Common myeloid progenitor, CD34-positive (primary cell): ENCODE data around the gene PIEZO1.
A peak's percentile ranks its signal among the peaks of the same experiment; 100 is the strongest.

Source experiments
- CTCF ChIA-PET: fragments of 350-600 bp; sonication (Branson Sonifier 250); formaldehyde crosslinking; loops from one replicate; lab custom pipeline; 2021; ENCODE audit warnings: antibody characterized with exemption; lab: Charles Lee
- POLR2A ChIA-PET: fragments of 350-600 bp; sonication (Branson Sonifier 250); formaldehyde crosslinking; loops from one replicate; lab custom pipeline; 2021; ENCODE audit warnings: antibody characterized with exemption; lab: Charles Lee
- DNase-seq, 3 donors: peaks; one replicate each; pipeline versions ENCODE4 v3.0.0 to v3.0.0-alpha.2; 2013
- H3K27ac ChIP-seq, 2 experiments: 1 replicate in 1 of 2; 2 replicates in 1 of 2; pipeline ENCODE4 v1.7.0; 2013; ENCODE audit warnings: inconsistent platforms in 2 of 2, low read length in 2 of 2, mild to moderate bottlenecking in 2 of 2, low read depth in 1 of 2, moderate library complexity in 1 of 2; ENCODE audit not compliant: severe bottlenecking in 2 of 2, insufficient read depth in 1 of 2, poor library complexity in 1 of 2
- H3K27me3 ChIP-seq, 5 experiments: replicated peaks in 2 of 5; 1 replicate in 3 of 5; 2 replicates in 2 of 5; pipeline versions ENCODE4 v1.6.1 to v1.7.0; 2013; ENCODE audit warnings: low read length in 4 of 5, mild to moderate bottlenecking in 2 of 5, moderate library complexity in 2 of 5, inconsistent platforms in 1 of 5; ENCODE audit not compliant: insufficient read depth in 5 of 5, control insufficient read depth in 4 of 5
- H3K36me3 ChIP-seq, 4 experiments: 1 replicate in 2 of 4; 2 replicates in 2 of 4; pipeline versions ENCODE4 v1.6.1 to v1.7.0; 2013; ENCODE audit warnings: low read length in 3 of 4, control low read depth in 1 of 4, mild to moderate bottlenecking in 1 of 4; ENCODE audit not compliant: control insufficient read depth in 4 of 4, insufficient read depth in 4 of 4
- H3K4me1 ChIP-seq, 4 experiments: 1 replicate in 3 of 4; 2 replicates in 1 of 4; pipeline versions ENCODE4 v1.6.1 to v1.7.1; 2013; ENCODE audit warnings: low read length in 3 of 4, mild to moderate bottlenecking in 3 of 4, control low read depth in 1 of 4, inconsistent platforms in 1 of 4, moderate library complexity in 1 of 4; ENCODE audit not compliant: control insufficient read depth in 4 of 4, insufficient read depth in 4 of 4; ENCODE audit errors: control extremely low read depth in 1 of 4
- H3K4me3 ChIP-seq, 7 experiments: 1 replicate in 4 of 7; 2 replicates in 3 of 7; pipeline versions ENCODE4 v1.5.1 to v1.7.0; 2013; ENCODE audit warnings: mild to moderate bottlenecking in 7 of 7, low read length in 6 of 7, moderate library complexity in 6 of 7, inconsistent platforms in 2 of 7, low read depth in 2 of 7, control low read depth in 1 of 7; ENCODE audit not compliant: insufficient read depth in 4 of 7, control insufficient read depth in 1 of 7; ENCODE audit errors: extremely low read depth in 1 of 7
- H3K9me3 ChIP-seq, 5 experiments: 1 replicate in 4 of 5; 2 replicates in 1 of 5; pipeline versions ENCODE4 v1.6.1 to v1.7.1; 2013; ENCODE audit warnings: low read length in 4 of 5, mild to moderate bottlenecking in 2 of 5, inconsistent platforms in 1 of 5, low read depth in 1 of 5, moderate library complexity in 1 of 5; ENCODE audit not compliant: control insufficient read depth in 4 of 5, insufficient read depth in 2 of 5; ENCODE audit errors: control extremely low read depth in 1 of 5
- WGBS: methylation state at CpG from one replicate; pipeline ENCODE4 v1.1.5; 2013; ENCODE audit not compliant: insufficient coverage; 5-methylcytosine and 5-hydroxymethylcytosine counted together

Gene PIEZO1

DNA sequence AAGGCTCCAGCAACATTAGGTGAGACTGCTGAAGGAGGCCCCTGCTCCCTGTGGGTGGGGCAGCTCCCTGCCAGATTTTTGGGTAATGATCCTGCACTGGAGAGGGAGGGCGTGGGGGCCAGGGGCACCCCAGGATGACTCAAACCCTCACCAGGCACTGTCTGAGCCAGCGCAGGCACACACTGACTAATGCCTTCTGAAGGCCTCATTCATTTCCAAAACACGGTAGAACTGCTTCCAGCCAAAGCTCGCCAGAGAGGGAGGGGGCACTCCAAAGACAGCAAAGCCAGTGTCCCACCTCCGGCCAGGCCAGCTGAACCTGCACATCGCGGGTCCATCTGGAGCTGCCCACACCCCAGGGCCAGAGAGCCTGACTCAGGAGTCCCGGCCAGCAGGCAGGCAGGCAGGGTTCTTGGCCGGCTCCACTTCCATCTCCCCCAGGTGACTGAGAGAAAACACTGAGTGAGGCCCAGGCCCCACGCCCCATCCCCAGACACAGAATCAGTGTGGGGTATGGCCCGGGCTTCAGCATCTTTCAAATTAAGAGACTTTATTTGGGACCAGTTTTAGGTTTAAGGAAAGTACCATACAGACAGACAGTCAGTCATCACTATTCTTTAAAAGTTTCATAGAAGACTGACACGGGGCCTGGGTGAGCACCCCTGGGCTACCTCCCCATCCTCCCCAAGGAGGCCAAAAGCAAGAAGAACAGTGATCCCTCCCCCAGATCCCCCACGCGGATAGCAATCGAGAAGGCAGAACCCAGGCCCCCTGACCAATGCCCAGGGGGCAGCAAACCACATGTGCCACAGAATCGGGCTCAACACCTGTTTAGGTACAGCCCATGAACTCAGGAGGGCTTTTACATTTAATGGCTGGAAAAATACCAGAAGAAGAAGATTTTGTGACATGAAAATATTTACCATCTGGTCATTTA, 2.3 kb downstream of the PIEZO1 start:
- H3K36me3 ChIP-seq: peaks cover 0 to 15% (median under 1%) of the 10 kb centered on the region in 4 experiments
- WGBS: 45% methylated on average over 13 of the region's 16 CpGs
- H3K27me3 ChIP-seq: no peaks in the 10 kb centered on the region
- no peak for DNase-seq
- peaks cover 0 to 76% (median 72%) of the 10 kb centered on the region in 4 experiments for H3K4me1 ChIP-seq
- POLR2A ChIA-PET: interaction anchor here (0.6 to 4.2 kb wide), 12 partner anchors 8 to 918 kb away, joined by 3 to 24 read pairs (median 4); no protein-coding TSS in a partner anchor
- CTCF ChIA-PET: interaction anchor here (0.9 to 10.2 kb wide), 12 partner anchors 10 to 75 kb away, joined by 3 to 81 read pairs (median 6); partner anchors contain the start of genes CDT1, GALNS and TRAPPC2L
- no peaks in the 10 kb centered on the region for H3K9me3 ChIP-seq
- peak overlapping the region in 6 of 7 experiments; percentile 16 to 88 (median 78) for H3K4me3 ChIP-seq
- H3K27ac ChIP-seq: peak overlapping the region; percentile 54 to 82

DNA sequence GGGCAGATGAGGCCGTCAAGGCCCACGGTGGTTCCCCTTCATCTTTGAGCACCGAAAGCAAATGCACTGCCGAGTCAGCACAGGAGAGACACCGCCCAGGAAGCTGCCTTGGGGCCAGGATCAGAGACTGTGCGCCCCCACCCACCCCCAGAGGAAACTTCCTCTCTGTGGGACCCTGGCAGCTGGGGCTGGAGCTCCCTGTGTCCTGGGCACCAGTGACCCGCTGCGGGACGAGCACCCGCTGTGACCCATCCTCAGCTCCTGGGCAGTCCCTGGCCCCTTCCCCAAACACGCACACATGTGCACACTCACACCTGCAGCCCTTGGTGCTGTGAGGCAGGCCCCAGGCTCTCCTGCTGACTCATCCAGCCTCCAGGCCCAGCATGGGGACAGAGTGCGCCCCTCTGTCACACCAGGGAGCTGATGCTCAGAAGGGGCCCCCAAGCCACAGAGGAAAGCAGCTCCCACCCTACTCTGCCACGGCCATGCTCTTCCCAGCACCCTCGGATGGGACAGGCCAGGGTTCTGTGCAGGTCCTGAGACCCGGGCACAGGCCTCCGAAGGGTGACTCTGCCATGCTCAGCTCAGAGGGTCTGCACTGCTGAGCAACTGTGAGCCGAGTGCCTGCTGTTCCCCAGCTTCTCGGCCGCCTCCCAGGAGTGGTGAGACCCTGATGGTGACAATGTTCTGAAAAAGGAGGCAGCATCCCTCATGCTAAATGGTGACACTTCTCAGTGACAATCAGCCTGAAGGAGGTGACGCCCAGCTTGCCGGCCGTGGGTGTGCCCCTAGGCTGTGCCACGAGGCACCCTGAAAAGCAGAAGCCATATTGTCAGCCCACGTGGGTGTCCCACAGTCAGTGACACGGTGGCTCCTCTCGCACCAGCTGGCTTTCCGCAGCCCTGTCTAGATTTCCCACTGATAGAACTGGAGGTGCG, 3.6 kb downstream of the PIEZO1 start:
- Histone ChIP-seq H3K27me3 (no peaks in the 10 kb centered on the region), H3K4me1 (peaks cover 0 to 81% (median 77%) of the 10 kb centered on the region in 4 experiments), H3K27ac (peak overlapping the region in 1 of 2 experiments; percentile 82), H3K4me3 (peak overlapping the region in 4 of 7 experiments; percentile 46 to 88 (median 66)), H3K9me3 (no peaks in the 10 kb centered on the region), H3K36me3 (peaks cover 0 to 27% (median 5%) of the 10 kb centered on the region in 4 experiments)
- 18% methylated on average over 24 of the region's 28 CpGs for WGBS
- peak in 2 of 3 donors; percentile 64 to 78 for DNase-seq
- POLR2A ChIA-PET: interaction anchor here (0.7 to 4.2 kb wide), 7 partner anchors 8 to 44 kb away, joined by 3 to 24 read pairs (median 4); no protein-coding TSS in a partner anchor
- CTCF ChIA-PET: interaction anchor here (1.1 to 10.2 kb wide), 10 partner anchors 8 to 435 kb away, joined by 3 to 81 read pairs (median 11); partner anchors contain the start of genes GALNS and TRAPPC2L

DNA sequence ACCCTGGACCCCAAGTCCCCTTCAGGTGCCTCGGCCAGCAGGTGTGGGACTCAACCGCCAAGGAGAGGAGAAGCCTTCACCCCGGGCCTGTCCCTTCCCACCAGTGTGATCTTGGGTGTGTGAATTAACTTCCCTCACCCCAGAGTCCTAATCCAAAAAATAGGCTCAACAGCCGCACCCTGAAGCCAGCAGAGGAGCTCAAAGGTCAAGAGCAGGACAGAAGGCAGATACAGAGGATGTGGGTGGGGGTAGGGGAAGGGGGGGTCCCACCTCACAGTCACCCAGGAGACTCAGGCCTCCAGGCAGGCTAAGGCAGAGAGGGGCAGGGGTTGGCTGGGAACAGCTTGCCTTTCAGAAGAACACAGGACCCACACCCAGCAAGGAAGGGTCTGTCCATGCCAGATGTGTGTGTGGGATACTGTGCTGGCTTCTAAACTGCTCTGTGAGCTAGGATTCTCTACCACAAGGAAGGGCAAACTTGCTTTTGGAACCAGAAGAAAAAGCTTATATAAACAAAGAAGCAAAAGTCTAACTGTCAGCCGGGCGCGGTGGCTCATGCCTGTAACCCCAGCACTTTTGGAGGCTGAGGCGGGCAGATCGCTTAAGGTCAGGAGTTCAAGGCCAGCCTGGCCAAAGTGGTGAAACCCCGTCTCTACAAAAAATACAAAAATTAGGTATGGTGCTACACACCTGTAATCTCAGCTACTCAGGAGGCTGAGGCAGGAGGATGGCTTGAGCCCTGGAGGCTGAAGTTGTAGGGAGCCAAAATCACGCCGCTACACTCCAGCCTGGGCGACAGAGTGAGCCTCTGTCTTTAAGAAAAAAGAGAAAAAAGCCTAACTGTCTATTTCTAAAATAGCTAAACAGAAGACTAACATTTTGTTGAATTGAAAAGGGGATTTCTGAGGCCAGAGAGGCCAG, 4.6 kb downstream of the PIEZO1 start:
- no peaks in the 10 kb centered on the region for H3K27me3 ChIP-seq
- peaks cover 0 to 28% (median 5%) of the 10 kb centered on the region in 4 experiments for H3K36me3 ChIP-seq
- no peak for DNase-seq
- peak overlapping the region in 4 of 7 experiments; percentile 42 to 88 (median 62) for H3K4me3 ChIP-seq
- no peaks in the 10 kb centered on the region for H3K9me3 ChIP-seq
- ChIA-PET CTCF (interaction anchor here (0.8 to 10.2 kb wide), 11 partner anchors 7 to 436 kb away, joined by 3 to 81 read pairs (median 7); partner anchors contain the start of genes GALNS and TRAPPC2L), POLR2A (interaction anchor here (0.7 to 4.2 kb wide), 4 partner anchors 9 to 43 kb away, joined by 3 to 24 read pairs (median 10); no protein-coding TSS in a partner anchor)
- H3K4me1 ChIP-seq: peaks cover 0 to 78% (median 73%) of the 10 kb centered on the region in 4 experiments
- WGBS: 86% methylated on average over 10 of the region's 13 CpGs
- H3K27ac ChIP-seq: peak overlapping the region; percentile 40 to 82

DNA sequence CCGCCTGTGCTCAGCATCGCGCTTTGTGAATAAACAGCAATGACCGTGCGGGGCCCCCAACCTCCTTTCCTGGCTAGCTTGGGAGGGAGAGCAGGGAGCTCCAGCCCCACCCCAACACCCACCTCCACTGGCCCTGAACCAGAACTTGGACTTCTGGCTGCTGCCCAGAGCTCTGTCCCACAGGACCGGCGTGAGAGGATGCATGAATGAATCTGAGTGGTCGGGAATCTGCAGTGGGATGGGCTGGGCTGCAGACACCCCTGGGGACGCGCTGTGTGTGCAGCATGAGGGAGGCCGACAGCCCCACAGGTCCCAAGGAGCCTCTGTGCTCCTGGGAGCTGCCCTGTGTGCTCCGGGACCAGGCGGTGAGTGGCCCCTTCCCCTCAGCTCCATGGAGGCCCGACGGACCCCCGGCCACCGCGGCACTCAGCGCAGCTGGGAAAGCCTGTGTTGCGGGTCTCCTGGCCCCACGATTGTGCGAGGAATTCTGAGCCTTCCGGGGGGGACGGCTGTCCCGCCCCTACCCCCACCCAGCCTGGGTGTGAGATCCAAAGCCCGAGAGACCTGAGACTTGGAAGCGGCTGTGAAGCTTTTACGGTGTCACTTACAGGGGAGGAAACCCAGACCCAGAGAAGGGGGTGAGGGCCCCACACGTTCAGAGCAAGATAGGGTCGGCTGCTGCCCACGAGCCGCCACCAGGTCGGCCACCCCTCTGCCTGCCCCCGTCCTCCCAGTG, 5.4 kb downstream of the PIEZO1 start:
- Histone ChIP-seq H3K27ac (peak overlapping the region; percentile 40 to 82), H3K4me1 (peaks cover 0 to 85% (median 79%) of the 10 kb centered on the region in 4 experiments), H3K4me3 (peak overlapping the region in 2 of 7 experiments; percentile 42 to 51), H3K9me3 (no peaks in the 10 kb centered on the region), H3K27me3 (no peaks in the 10 kb centered on the region), H3K36me3 (peaks cover 0 to 32% (median 5%) of the 10 kb centered on the region in 4 experiments)
- POLR2A ChIA-PET: interaction anchor here (3.0 to 4.2 kb wide), 2 partner anchors 9 to 20 kb away, joined by 15 to 24 read pairs; no protein-coding TSS in a partner anchor
- CTCF ChIA-PET: interaction anchor here (0.9 to 10.2 kb wide), 8 partner anchors 8 to 78 kb away, joined by 3 to 81 read pairs (median 11); partner anchors contain the start of genes GALNS and TRAPPC2L
- no peak for DNase-seq
- 68% methylated on average over 29 of the region's 34 CpGs for WGBS

DNA sequence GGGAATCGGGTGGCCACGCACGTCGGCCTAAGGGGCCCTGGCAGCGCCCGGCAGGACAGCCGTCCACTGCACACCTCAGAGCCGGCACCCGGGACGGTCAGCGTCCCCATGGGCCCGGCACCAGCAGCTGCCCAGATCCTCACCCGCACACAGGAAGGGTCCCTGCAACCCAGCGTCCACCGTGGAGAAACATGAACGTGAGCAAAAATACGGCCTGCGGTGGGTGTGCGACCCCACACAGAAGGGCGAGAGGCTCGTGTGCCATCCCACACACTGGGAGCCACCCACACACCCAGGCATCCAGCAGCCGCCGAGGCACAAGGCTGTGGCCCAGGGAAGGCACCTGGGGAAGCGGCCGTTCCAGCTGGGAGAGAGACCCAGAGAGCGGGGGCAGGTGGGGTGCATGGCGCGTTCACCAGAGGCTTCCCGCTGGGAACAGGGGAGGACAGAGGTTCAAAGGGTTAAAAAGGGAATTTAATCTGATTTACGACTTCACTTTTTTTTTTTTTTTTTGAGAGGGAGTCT, 6.4 kb downstream of the PIEZO1 start:
- H3K9me3 ChIP-seq: no peaks in the 10 kb centered on the region
- DNase-seq: no peak
- peaks cover 0 to 89% (median 84%) of the 10 kb centered on the region in 4 experiments for H3K4me1 ChIP-seq
- no peaks in the 10 kb centered on the region for H3K27me3 ChIP-seq
- H3K4me3 ChIP-seq: peak overlapping the region in 4 of 7 experiments; percentile 32 to 61 (median 50)
- peak overlapping the region in 1 of 2 experiments; percentile 34 for H3K27ac ChIP-seq
- H3K36me3 ChIP-seq: peaks cover 0 to 37% (median 5%) of the 10 kb centered on the region in 4 experiments
- ChIA-PET POLR2A (interaction anchor here (1.5 to 4.2 kb wide), 2 partner anchors 10 to 21 kb away, joined by 4 to 24 read pairs; no protein-coding TSS in a partner anchor), CTCF (interaction anchor here (1.4 to 10.2 kb wide), 4 partner anchors 9 to 42 kb away, joined by 5 to 81 read pairs (median 12); no protein-coding TSS in a partner anchor)
- 77% methylated on average over 19 of the region's 30 CpGs for WGBS
